ENCODE measurements around the gene UBE2Q2. TPM values are rescaled to one million over a fixed set of nuclear protein-coding genes. Genes with fewer than 3 reads are reported as not detected.
"Not testable (repeated sequence)": the region's sequence is repeated elsewhere in the genome, so short reads cannot be mapped to it uniquely, and the experiment has no call there.

The UBE2Q2 gene
- total RNA-seq, 4 donors from 2014 or later: 15.1 to 21.2 (median 19.3) TPM

GRCh38 chr15:75850708-75851107, 7.5 kb downstream of the UBE2Q2 start:
- no peaks in the 10 kb centered on the region for H3K27me3 ChIP-seq
- TF ChIP-seq POLR2AphosphoS5 (IDR thresholded peaks at IDR 0.05): no peak
- TF ChIP-seq EP300 (IDR thresholded peaks at IDR 0.05): no peak
- TF ChIP-seq, protein P1, sequence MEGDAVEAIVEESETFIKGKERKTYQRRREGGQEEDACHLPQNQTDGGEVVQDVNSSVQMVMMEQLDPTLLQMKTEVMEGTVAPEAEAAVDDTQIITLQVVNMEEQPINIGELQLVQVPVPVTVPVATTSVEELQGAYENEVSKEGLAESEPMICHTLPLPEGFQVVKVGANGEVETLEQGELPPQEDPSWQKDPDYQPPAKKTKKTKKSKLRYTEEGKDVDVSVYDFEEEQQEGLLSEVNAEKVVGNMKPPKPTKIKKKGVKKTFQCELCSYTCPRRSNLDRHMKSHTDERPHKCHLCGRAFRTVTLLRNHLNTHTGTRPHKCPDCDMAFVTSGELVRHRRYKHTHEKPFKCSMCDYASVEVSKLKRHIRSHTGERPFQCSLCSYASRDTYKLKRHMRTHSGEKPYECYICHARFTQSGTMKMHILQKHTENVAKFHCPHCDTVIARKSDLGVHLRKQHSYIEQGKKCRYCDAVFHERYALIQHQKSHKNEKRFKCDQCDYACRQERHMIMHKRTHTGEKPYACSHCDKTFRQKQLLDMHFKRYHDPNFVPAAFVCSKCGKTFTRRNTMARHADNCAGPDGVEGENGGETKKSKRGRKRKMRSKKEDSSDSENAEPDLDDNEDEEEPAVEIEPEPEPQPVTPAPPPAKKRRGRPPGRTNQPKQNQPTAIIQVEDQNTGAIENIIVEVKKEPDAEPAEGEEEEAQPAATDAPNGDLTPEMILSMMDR (IDR thresholded peaks at IDR 0.05): no peak
- no peak for TF ChIP-seq POLR2A (IDR thresholded peaks at IDR 0.05)
- peaks cover 7% of the 10 kb centered on the region for H3K36me3 ChIP-seq
- H3K4me1 ChIP-seq: peaks cover 14% of the 10 kb centered on the region
- no peak overlapping the region for H3K27ac ChIP-seq
- H3K9me3 ChIP-seq: no peaks in the 10 kb centered on the region
- WGBS: 95% methylated on average over 2 of the region's 2 CpGs
- no peak overlapping the region for H3K4me3 ChIP-seq
- DNase-seq (ENCODE audit: low spot score in 2 of 2): no peak

DNA sequence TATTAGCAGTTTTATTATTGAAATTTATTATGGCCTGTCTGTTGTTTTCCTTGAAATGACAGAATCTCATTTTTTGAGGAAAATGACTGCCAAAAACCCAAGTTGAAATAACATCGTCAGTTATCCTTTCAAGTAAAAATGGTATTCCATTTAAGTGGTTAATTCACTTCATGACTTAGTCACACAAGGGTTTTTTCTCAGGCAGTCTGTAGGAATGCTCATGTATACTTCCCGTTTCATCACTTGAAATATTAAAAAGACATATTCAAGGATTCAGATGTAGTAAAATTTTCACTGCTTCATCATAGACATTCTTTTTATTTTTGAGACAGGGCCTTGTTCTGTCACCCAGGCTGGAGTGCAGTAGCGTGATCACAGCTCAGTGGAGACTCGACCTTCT, 8.3 kb downstream of the UBE2Q2 start:
- H3K9me3 ChIP-seq; H3K4me3 ChIP-seq; H3K27ac ChIP-seq; DNase-seq (ENCODE audit: low spot score in 2 of 2); H3K27me3 ChIP-seq; H3K4me1 ChIP-seq: not testable (repeated sequence)
- 88% methylated on average over 4 of the region's 4 CpGs for WGBS
- H3K36me3 ChIP-seq: peaks cover 11% of the 10 kb centered on the region

GRCh38 chr15:75857886-75858285, 14.6 kb downstream of the UBE2Q2 start:
- H3K4me3 ChIP-seq: no peak overlapping the region
- H3K27ac ChIP-seq: no peak overlapping the region
- TF ChIP-seq, protein P1 (IDR thresholded peaks at IDR 0.05): no peak
- TF ChIP-seq POLR2A (IDR thresholded peaks at IDR 0.05): no peak
- no peak for TF ChIP-seq POLR2AphosphoS5 (IDR thresholded peaks at IDR 0.05)
- TF ChIP-seq EP300 (IDR thresholded peaks at IDR 0.05): no peak
- no peaks in the 10 kb centered on the region for H3K4me1 ChIP-seq
- no peaks in the 10 kb centered on the region for H3K9me3 ChIP-seq
- DNase-seq (ENCODE audit: low spot score in 2 of 2): no peak
- H3K27me3 ChIP-seq: no peaks in the 10 kb centered on the region
- peaks cover 11% of the 10 kb centered on the region for H3K36me3 ChIP-seq

DNA sequence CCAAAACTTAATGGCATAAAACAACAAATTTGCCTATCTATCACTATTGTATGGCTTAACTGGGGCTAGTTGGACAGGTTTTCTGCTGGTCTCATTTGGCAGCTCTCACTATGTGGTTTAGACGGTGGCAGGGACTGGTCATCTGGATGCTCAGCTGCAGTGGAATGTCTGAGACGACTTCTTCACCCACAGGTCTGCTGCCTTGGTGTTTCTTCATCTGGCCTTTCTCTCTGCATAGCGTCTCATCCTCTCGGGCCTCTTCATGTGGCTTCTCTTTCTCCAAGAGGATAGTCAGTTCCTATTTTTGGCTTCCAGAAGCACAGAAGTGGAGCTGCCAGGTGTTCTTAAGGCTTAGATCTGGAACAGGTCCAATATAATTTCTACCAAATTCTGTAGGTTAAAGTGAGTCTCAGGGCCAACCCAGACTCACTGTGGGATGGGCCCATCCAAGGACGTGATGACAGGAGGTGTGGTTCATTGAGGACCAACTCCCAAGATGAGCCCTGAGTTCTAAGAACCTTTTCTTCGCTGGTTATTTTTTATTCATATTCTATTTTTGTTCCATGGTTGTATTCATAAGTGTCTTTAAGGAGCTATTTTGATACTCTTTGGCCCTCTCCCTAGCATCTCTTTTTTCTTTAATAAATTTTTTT, 18.6 kb downstream of the UBE2Q2 start:
- Histone ChIP-seq H3K4me3 (no peak overlapping the region), H3K9me3 (no peaks in the 10 kb centered on the region), H3K4me1 (peaks cover 1% of the 10 kb centered on the region), H3K27ac (no peak overlapping the region), H3K36me3 (no peaks in the 10 kb centered on the region), H3K27me3 (no peaks in the 10 kb centered on the region)
- 81% methylated on average over 6 of the region's 6 CpGs for WGBS
- DNase-seq (ENCODE audit: low spot score in 2 of 2): no peak
- TF ChIP-seq, protein P1 (IDR thresholded peaks at IDR 0.05): no peak
- TF ChIP-seq POLR2A (IDR thresholded peaks at IDR 0.05): no peak
- no peak for TF ChIP-seq POLR2AphosphoS5 (IDR thresholded peaks at IDR 0.05)
- TF ChIP-seq EP300 (IDR thresholded peaks at IDR 0.05): no peak

DNA sequence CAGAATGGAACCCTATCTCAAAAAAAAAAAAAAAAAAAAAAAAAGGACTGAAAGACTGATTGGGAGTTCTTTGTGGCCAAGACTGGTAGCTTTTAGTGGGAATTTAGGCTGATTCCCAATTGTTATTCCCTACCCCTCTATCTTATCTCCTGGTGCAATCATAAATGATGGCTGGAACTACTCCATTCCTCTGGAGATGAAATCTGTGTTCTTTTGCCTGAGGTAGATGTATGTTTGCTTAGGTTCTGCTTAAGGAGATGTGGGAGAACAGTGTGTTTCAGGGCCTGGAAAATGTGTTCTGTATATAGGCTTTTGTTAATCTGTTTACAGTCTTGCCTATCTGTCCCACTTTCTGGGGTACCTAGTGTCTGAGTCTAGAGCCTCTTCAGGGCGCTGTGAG, 19.5 kb downstream of the UBE2Q2 start:
- 96% methylated on average over 1 of the region's 1 CpG for WGBS
- peaks cover 4% of the 10 kb centered on the region for H3K4me1 ChIP-seq
- H3K27ac ChIP-seq: no peak overlapping the region
- DNase-seq (ENCODE audit: low spot score in 2 of 2): no peak
- H3K27me3 ChIP-seq: no peaks in the 10 kb centered on the region
- H3K4me3 ChIP-seq: no peak overlapping the region
- TF ChIP-seq POLR2AphosphoS5 (IDR thresholded peaks at IDR 0.05) (no peak), EP300 (IDR thresholded peaks at IDR 0.05) (no peak), POLR2A (IDR thresholded peaks at IDR 0.05) (no peak)
- TF ChIP-seq, protein P1 (IDR thresholded peaks at IDR 0.05): no peak
- H3K36me3 ChIP-seq: no peaks in the 10 kb centered on the region
- no peaks in the 10 kb centered on the region for H3K9me3 ChIP-seq

Measured in suprapubic skin (tissue), 4 donors.